NOMO-1 treated with dmso at 0.1 percent for 144 hours (cell line): ENCODE data around the gene FAU.

ENCODE experiments used
- DNase-seq: peaks from one replicate; lab custom pipeline; 2025; ENCODE audit not compliant: unreplicated experiment; lab: John Stamatoyannopoulos, UW

Gene FAU

GRCh38 chr11:65108469-65109123, 13.3 kb downstream of the FAU start:
- DNase-seq, result no peak

- no peak for DNase-seq
These were observed 14.0 kb downstream of the FAU start for GRCh38 chr11:65107751-65108468.

- DNase-seq, result no peak
These were observed 14.9 kb downstream of the FAU start for GRCh38 chr11:65107078-65107477.

- DNase-seq, result no peak
These were observed 17.3 kb downstream of the FAU start for GRCh38 chr11:65104628-65105027.

GRCh38 chr11:65103476-65103875, 18.5 kb downstream of the FAU start:
- DNase-seq, result no peak

GRCh38 chr11:65102142-65103095, 19.5 kb downstream of the FAU start:
- DNase-seq, result no peak

- DNase-seq, result no peak
These were observed 21.1 kb downstream of the FAU start for GRCh38 chr11:65100674-65101350.

- DNase-seq, result no peak
These were observed 25.0 kb downstream of the FAU start for GRCh38 chr11:65096926-65097325.

GRCh38 chr11:65095974-65096806, 25.7 kb downstream of the FAU start, which contains the start of gene VPS51:
Gene VPS51 (plus strand): TSS chr11:65096214. CDS start chr11:65096251, 37 bp downstream.
- DNase-seq, result peak; percentile 92

GRCh38 chr11:65095427-65095826, 26.5 kb downstream of the FAU start:
- no peak for DNase-seq

- DNase-seq, result no peak
These were observed 31.3 kb downstream of the FAU start for GRCh38 chr11:65090628-65091027.

GRCh38 chr11:65089621-65090020, 32.3 kb downstream of the FAU start:
- no peak for DNase-seq

GRCh38 chr11:65087827-65088226, 34.1 kb downstream of the FAU start:
- DNase-seq, result no peak

GRCh38 chr11:65087216-65087615, 34.7 kb downstream of the FAU start:
- DNase-seq, result no peak

- no peak for DNase-seq
These were observed 35.1 kb downstream of the FAU start for GRCh38 chr11:65086809-65087208.

- DNase-seq, result no peak
These were observed 36.5 kb downstream of the FAU start for GRCh38 chr11:65085446-65085845.

GRCh38 chr11:65084598-65085375, 37.1 kb downstream of the FAU start:
- DNase-seq, result no peak

GRCh38 chr11:65083834-65084597, 37.9 kb downstream of the FAU start, which contains the start of the genes CDCA5 and ZFPL1:
Gene CDCA5 (minus strand): TSS chr11:65084040. CDS start chr11:65083978, 62 bp downstream.
Gene ZFPL1 (plus strand): TSS chr11:65084222. CDS start chr11:65084699, 477 bp downstream.
- peak; percentile 96 for DNase-seq
